Measurements from ENCODE around the gene EPHA1.

Gene EPHA1

GRCh38 chr7:143354965-143355364, 53.7 kb downstream of the EPHA1 start:
- in situ Hi-C loops (cut with MboI; ENCODE audit: low sequenced_read_pairs, unreplicated experiment), result no loop called here
- TF ChIP-seq, protein P1, sequence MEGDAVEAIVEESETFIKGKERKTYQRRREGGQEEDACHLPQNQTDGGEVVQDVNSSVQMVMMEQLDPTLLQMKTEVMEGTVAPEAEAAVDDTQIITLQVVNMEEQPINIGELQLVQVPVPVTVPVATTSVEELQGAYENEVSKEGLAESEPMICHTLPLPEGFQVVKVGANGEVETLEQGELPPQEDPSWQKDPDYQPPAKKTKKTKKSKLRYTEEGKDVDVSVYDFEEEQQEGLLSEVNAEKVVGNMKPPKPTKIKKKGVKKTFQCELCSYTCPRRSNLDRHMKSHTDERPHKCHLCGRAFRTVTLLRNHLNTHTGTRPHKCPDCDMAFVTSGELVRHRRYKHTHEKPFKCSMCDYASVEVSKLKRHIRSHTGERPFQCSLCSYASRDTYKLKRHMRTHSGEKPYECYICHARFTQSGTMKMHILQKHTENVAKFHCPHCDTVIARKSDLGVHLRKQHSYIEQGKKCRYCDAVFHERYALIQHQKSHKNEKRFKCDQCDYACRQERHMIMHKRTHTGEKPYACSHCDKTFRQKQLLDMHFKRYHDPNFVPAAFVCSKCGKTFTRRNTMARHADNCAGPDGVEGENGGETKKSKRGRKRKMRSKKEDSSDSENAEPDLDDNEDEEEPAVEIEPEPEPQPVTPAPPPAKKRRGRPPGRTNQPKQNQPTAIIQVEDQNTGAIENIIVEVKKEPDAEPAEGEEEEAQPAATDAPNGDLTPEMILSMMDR (IDR thresholded peaks at IDR 0.05; ENCODE audit: borderline replicate concordance, control extremely low read depth, extremely low read depth, insufficient read depth, missing control alignments), result no peak
- DNase-seq (ENCODE audit: low spot score), result no peak

DNA sequence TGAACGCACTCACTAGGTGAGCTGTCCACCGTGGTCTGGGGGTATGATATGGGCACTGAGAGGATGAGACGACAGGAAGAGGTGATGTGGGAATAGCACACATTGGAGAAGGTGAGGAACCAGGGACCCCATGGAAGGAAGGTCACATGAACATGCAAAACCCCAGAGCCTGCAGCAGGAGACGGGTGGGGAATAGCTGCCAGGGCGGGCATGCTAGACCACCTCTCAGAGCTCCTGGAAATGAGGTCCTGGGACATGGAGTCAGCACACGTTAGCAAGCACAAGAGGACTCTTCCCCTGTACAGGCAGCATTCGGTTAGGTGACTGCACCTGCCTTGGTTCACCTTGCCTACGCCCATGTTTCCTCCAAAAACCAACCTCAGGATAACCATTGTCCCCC, 54.3 kb downstream of the EPHA1 start:
- in situ Hi-C loops (cut with MboI; ENCODE audit: low sequenced_read_pairs, unreplicated experiment), result no loop called here
- TF ChIP-seq, protein P1 (IDR thresholded peaks at IDR 0.05; ENCODE audit: borderline replicate concordance, control extremely low read depth, extremely low read depth, insufficient read depth, missing control alignments), result no peak
- no peak for DNase-seq (ENCODE audit: low spot score)

- no peak for DNase-seq (ENCODE audit: low spot score)
- in situ Hi-C loops (cut with MboI; ENCODE audit: low sequenced_read_pairs, unreplicated experiment), result no loop called here
- TF ChIP-seq, protein P1 (IDR thresholded peaks at IDR 0.05; ENCODE audit: borderline replicate concordance, control extremely low read depth, extremely low read depth, insufficient read depth, missing control alignments), result no peak
Measured at GRCh38 chr7:143352531-143353002, 56.1 kb downstream of the EPHA1 start.

DNA sequence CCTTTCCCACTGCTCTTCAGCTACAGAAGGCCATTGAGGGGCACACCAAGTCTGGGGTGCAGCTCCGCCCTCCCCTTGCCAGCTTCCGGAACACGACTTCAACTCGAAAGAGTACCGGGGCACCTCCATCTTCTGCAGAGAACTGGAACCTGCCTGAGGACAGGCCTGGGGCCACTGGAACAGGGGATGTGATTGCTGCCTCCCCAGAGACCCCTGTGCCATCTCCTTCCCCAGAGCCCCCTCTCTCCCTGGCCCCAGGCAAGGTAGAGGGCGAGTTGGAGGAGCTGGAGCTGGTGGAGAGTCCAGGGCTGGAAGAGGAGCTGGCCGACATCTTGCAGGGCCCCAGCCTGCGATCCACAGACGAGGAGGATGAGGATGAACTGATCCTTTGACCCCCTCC, 57.1 kb downstream of the EPHA1 start:
- in situ Hi-C loops (cut with MboI; ENCODE audit: low sequenced_read_pairs, unreplicated experiment), result no loop called here
- TF ChIP-seq, protein P1 (IDR thresholded peaks at IDR 0.05; ENCODE audit: borderline replicate concordance, control extremely low read depth, extremely low read depth, insufficient read depth, missing control alignments), result no peak
- no peak for DNase-seq (ENCODE audit: low spot score)

DNA sequence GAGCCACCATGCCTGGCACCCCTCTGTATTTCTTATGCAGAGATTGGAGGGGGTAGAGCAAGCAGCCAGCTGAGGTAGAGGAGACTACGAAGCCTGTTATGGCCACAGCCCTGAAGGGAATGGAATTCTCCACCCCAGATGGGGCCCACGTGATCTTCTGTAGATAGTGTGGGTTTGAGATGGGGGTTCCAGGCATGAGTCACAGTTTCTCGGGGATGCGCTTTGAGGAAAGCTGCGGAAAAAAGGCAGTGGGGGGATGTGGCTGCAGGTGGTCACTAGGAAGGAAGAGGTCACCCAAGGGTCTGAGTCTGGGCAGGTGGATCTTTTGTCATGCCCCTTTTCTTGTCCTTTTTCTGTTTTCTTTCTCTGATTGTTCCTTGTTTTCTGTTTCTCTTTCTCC, 57.6 kb downstream of the EPHA1 start:
- in situ Hi-C loops (cut with MboI; ENCODE audit: low sequenced_read_pairs, unreplicated experiment), result no loop called here
- TF ChIP-seq, protein P1 (IDR thresholded peaks at IDR 0.05; ENCODE audit: borderline replicate concordance, control extremely low read depth, extremely low read depth, insufficient read depth, missing control alignments), result no peak
- no peak for DNase-seq (ENCODE audit: low spot score)

GRCh38 chr7:143347950-143348349, 60.7 kb downstream of the EPHA1 start:
- TF ChIP-seq, protein P1 (IDR thresholded peaks at IDR 0.05; ENCODE audit: borderline replicate concordance, control extremely low read depth, extremely low read depth, insufficient read depth, missing control alignments), result no peak
- in situ Hi-C loops (cut with MboI; ENCODE audit: low sequenced_read_pairs, unreplicated experiment), result no loop called here
- no peak for DNase-seq (ENCODE audit: low spot score)

- no peak for DNase-seq (ENCODE audit: low spot score)
Measured at GRCh38 chr7:143346018-143346417, 62.6 kb downstream of the EPHA1 start.

More at GRCh38 chr7:143346018-143346417, 62.6 kb downstream of the EPHA1 start:
- in situ Hi-C loops (cut with MboI; ENCODE audit: low sequenced_read_pairs, unreplicated experiment), result no loop called here
- TF ChIP-seq, protein P1 (IDR thresholded peaks at IDR 0.05; ENCODE audit: borderline replicate concordance, control extremely low read depth, extremely low read depth, insufficient read depth, missing control alignments), result no peak

Data from GM13976 (cell line).